ENCODE data around the gene FOXK2. TPM values are rescaled to one million over a fixed set of nuclear protein-coding genes. Genes with fewer than 3 reads are reported as not detected.
A peak's percentile ranks its signal among the peaks of the same experiment; 100 is the strongest.
"Not testable (repeated sequence)": the region's sequence is repeated elsewhere in the genome, so short reads cannot be mapped to it uniquely, and the experiment has no call there.

The FOXK2 gene
- total RNA-seq, 2 experiments from 2014 or later, result 81.7 to 85.1 TPM

DNA sequence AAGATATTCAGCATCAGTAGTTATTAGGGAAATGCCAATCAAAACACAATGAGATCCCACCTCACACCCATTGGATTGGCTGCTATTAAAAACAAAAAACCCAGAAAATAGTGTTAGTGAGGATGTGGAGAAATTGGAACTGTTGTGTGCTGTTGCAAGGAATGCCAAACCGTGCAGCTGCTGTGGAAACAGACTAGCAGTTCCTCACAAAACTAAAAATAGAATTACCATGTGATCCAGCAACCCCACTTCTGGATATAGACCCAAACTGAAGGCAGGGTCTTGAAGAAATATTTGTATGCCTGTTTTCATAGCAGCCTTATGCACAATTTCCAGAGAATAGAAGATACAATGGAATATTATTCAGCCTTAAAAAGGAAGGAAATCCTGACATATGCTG lies 46.0 kb downstream of the FOXK2 start:
- no peaks in the 10 kb centered on the region for H3K27me3 Mint-ChIP-seq
- no peaks in the 10 kb centered on the region for H3K9me3 Mint-ChIP-seq (ENCODE audit: low read depth)
- CTCF ChIA-PET, result no interaction called here
- ATAC-seq (no peak), DNase-seq (no peak)
- peaks cover 6% of the 10 kb centered on the region for H3K4me1 Mint-ChIP-seq
- H3K27ac Mint-ChIP-seq, result no peak overlapping the region
- H3K36me3 Mint-ChIP-seq, result peaks cover 8% of the 10 kb centered on the region
- no peak overlapping the region for H3K4me3 Mint-ChIP-seq

DNA sequence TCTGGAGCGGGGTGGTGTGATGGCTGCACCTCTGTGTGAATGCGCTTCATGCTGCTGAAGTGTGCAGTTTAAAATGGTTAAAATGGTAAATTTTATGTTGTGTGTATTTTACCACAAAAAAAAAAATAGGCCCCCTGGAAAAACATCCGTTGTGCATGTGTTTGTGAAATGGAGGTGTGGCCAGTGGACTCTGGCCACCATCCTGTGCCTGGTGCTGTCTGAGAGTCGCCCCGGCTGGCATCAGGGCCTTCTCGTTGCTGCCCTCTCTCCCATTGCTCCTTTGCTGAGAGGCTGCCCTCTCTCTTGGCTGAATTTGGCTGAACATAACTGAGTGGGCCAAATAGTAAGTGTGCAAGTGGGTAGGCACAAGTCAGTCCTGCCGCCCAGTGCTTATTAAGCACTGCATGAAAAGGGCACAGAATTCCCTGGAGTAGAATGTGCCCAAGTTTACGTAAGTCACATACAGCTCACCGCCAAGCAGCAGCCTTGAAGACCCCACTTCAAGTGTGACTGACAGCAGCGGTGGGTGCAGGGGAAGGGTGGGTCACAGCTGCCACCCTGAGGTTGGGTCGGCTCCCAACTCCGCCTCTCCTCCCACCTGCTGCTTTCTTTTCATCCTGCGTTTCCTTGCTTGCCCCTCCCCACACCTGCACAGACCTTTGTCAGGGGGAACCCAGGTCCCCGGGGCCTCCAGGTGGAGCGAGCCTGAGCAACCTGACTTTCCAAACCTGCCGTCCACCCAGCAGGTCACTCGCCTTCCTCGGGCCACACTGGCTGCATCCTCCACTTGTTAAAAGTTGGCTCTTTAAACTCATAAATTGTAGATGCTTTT lies 46.8 kb downstream of the FOXK2 start:
- peaks cover under 1% of the 10 kb centered on the region for H3K4me1 Mint-ChIP-seq
- DNase-seq, result no peak
- H3K27ac Mint-ChIP-seq, result no peak overlapping the region
- no peaks in the 10 kb centered on the region for H3K27me3 Mint-ChIP-seq
- no peaks in the 10 kb centered on the region for H3K9me3 Mint-ChIP-seq (ENCODE audit: low read depth)
- H3K36me3 Mint-ChIP-seq, result peaks cover 9% of the 10 kb centered on the region
- no peak for ATAC-seq
- H3K4me3 Mint-ChIP-seq, result no peak overlapping the region
- CTCF ChIA-PET, result no interaction called here

DNA sequence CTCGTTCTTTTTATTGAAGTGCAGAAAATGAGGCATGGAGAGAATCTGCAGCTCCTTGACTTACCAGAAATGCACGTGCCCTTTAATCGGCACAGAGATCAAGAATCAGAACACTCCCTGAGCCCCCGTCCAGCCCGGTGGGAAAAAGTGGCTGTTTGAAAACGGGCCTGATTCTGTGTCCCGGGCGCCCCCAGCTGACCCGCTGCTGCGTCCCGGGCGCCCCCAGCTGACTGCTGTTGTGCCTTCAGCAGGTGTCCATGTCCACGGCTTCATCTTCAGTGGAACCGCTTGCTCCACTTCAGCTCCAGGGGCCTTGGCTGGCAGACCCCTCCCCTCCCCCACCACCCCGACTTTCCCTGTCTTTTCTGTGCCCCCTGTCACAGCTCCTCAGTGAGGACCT lies 47.8 kb downstream of the FOXK2 start:
- Mint-ChIP-seq H3K36me3 (peaks cover 15% of the 10 kb centered on the region), H3K9me3 (ENCODE audit: low read depth) (no peaks in the 10 kb centered on the region), H3K27ac (no peak overlapping the region), H3K27me3 (no peaks in the 10 kb centered on the region), H3K4me1 (no peaks in the 10 kb centered on the region), H3K4me3 (no peak overlapping the region)
- no peak for DNase-seq
- no peak for ATAC-seq
- CTCF ChIA-PET, result interaction anchor here (0.6 kb wide), 1 partner anchor 68 kb away, joined by 3 read pairs; no protein-coding TSS in a partner anchor

DNA sequence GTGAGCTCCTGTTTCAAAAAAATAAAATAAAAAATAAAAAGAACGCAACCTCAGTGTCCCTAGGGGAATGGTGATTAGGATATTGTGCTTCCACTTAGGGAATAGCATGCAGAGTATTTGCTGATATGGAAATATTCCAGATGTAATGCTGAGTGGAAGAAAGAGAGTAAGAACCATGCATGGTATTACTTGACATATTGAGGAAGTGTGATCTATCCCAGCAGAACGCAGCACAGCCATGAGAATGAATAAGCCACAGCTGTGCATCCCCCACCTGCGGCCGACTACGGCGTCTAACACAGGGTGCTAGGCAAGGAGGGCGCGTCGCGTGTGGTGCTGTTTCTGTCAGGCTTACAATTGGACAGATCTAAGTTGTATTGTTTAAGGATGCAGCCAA lies 49.5 kb downstream of the FOXK2 start:
- CTCF ChIA-PET, result no interaction called here
- H3K4me3 Mint-ChIP-seq, result no peak overlapping the region
- peaks cover 21% of the 10 kb centered on the region for H3K36me3 Mint-ChIP-seq
- H3K4me1 Mint-ChIP-seq, result no peaks in the 10 kb centered on the region
- H3K27ac Mint-ChIP-seq, result no peak overlapping the region
- DNase-seq (no peak), ATAC-seq (no peak)
- H3K9me3 Mint-ChIP-seq (ENCODE audit: low read depth), result no peaks in the 10 kb centered on the region
- H3K27me3 Mint-ChIP-seq, result no peaks in the 10 kb centered on the region

DNA sequence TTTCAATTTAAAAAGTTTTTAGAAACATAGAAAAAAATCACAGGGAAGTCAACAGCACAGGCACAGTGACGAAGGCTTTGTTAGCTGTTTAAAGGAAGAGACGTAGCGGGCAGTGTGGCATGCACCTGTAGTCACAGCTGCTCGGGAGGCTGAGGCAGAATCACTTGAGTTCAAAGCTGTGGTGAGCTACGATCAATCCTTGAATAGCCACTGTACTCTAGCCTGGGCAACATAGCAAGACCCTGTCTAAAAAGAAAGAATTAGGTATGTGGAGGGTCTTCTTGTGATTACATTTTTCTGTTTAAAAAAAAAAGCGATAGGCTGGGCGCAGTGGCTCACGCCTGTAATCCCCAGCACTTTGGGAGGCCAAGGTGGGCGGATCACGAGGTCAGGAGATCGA lies 50.1 kb downstream of the FOXK2 start:
- Mint-ChIP-seq H3K36me3 (peaks cover 21% of the 10 kb centered on the region), H3K4me1 (no peaks in the 10 kb centered on the region), H3K9me3 (ENCODE audit: low read depth) (no peaks in the 10 kb centered on the region), H3K27ac (no peak overlapping the region), H3K4me3 (no peak overlapping the region), H3K27me3 (no peaks in the 10 kb centered on the region)
- ATAC-seq, result no peak
- CTCF ChIA-PET, result no interaction called here
- no peak for DNase-seq

DNA sequence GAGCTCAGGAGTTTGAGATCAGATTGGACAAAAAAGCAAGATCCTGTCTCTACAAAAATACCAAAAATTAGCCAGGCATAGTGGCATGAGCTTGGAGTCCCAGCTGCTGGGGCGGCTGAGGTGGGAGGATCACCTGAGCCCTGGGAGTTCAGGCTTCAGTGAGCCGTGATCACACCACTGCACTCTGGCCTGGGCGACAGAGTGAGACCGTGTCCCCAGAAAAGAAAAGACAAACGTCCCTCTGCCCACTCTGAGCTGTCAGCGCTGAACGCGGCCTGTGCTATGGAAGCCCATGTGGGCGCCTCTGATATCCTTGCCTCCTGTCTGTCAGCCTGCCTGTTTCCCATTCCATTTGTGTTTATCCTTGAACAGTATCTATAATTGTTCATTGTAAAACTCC lies 50.7 kb downstream of the FOXK2 start:
- Mint-ChIP-seq H3K4me1 (no peaks in the 10 kb centered on the region), H3K4me3 (no peak overlapping the region), H3K36me3 (peaks cover 21% of the 10 kb centered on the region), H3K27me3 (no peaks in the 10 kb centered on the region), H3K27ac (no peak overlapping the region), H3K9me3 (ENCODE audit: low read depth) (no peaks in the 10 kb centered on the region)
- ATAC-seq (no peak), DNase-seq (no peak)
- CTCF ChIA-PET, result no interaction called here

DNA sequence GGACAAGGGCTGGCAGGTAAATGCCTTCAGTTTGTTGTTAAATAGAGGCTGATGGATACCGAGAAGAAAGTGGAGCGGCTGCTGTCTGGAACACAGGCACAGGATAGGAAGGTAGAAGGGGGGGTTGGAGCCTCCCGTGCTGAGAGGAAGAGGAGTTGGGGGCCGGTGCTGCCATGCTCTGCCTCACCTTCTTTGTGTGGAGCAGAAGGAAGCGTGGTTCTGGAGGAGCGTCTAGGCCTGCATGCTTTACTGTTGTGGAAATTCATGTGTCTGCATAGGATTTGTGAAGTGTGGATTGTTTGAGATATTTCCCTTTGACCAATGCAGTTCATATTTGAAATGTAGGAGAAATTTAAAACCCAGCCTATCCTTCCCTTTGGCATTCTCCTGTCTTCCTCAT lies 52.3 kb downstream of the FOXK2 start:
- peaks cover 26% of the 10 kb centered on the region for H3K36me3 Mint-ChIP-seq
- no peaks in the 10 kb centered on the region for H3K27me3 Mint-ChIP-seq
- H3K4me1 Mint-ChIP-seq, result no peaks in the 10 kb centered on the region
- H3K9me3 Mint-ChIP-seq (ENCODE audit: low read depth), result no peaks in the 10 kb centered on the region
- no peak overlapping the region for H3K27ac Mint-ChIP-seq
- no peak for DNase-seq
- no peak overlapping the region for H3K4me3 Mint-ChIP-seq
- CTCF ChIA-PET, result no interaction called here
- no peak for ATAC-seq

DNA sequence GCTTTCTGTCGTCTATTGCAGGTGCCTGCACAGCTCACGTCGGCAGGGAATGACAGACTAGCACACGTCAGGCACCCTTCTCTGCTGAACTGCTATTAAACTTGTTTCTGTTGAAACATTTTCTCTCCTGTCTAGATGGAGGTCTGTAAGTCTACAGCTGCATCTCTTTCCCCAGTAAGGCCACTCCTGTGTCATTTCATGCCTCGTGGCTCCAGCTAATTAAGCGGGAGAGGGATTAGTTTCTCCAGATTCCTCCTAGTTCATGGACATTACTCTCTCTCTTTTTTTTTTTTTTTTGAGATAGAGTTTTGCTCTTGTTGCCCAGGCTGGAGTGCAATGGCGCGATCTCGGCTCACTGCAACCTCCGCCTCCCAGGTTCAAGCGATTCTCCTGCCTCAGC lies 54.5 kb downstream of the FOXK2 start:
- Mint-ChIP-seq H3K9me3 (ENCODE audit: low read depth) (no peaks in the 10 kb centered on the region), H3K4me1 (no peaks in the 10 kb centered on the region), H3K27ac (no peak overlapping the region), H3K4me3 (no peak overlapping the region), H3K36me3 (peaks cover 27% of the 10 kb centered on the region), H3K27me3 (no peaks in the 10 kb centered on the region)
- no peak for ATAC-seq
- no peak for DNase-seq
- CTCF ChIA-PET, result interaction anchor here (1.3 kb wide), 1 partner anchor 20 kb away, joined by 6 read pairs; no protein-coding TSS in a partner anchor

DNA sequence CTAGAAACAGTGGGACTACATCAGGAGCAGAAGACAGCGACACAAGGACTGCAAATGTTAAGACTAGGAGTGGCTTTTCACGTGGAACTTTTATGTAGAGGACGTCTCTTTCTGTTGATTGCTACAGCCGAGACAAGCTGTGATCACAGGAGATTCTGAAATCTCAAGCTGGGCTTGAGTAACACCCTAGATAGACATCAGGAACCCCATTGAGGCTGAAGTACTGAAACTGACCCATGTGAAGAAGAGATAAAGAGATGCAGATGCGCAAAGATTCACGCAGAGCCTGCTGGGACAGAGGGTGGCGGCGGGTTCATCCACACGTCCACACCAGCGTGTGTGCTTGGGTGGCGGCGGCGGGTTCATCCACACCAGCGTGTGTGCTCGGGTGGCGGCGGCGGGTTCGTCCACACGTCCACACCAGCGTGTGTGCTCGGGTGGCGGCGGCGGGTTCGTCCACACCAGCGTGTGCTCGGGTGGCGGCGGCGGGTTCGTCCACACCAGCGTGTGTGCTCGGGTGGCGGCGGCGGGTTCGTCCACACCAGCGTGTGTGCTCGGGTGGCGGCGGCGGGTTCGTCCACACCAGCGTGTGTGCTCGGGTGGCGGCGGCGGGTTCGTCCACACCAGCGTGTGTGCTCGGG lies 56.2 kb downstream of the FOXK2 start:
- ATAC-seq; DNase-seq; H3K9me3 Mint-ChIP-seq (ENCODE audit: low read depth); H3K27ac Mint-ChIP-seq; H3K27me3 Mint-ChIP-seq; CTCF ChIA-PET; H3K4me3 Mint-ChIP-seq; H3K4me1 Mint-ChIP-seq: not testable (repeated sequence)
- peaks cover 25% of the 10 kb centered on the region for H3K36me3 Mint-ChIP-seq

DNA sequence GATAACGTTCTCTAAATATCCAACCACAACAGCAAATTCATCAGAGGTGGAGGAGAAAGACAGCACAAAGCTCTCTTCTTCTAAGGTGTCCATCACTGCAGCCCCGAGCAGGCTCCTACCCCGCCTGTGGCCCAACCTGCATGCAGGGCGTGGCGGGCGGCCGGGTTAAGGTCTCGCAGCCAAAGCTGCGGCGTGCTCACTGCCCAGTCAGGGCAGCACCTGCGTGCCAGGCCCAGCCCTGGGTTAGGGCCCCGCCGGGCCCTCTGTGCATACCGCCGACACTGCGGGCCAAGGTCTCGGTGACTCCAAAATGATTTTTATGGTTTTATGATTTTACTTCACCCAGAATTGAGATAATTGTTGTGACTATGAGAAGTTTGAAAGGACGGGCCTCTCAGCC lies 57.8 kb downstream of the FOXK2 start:
- H3K9me3 Mint-ChIP-seq (ENCODE audit: low read depth), result no peaks in the 10 kb centered on the region
- H3K36me3 Mint-ChIP-seq, result peaks cover 19% of the 10 kb centered on the region
- H3K27me3 Mint-ChIP-seq, result no peaks in the 10 kb centered on the region
- CTCF ChIA-PET, result interaction anchor here (1.4 kb wide), 1 partner anchor 14 kb away, joined by 3 read pairs; no protein-coding TSS in a partner anchor
- no peak for DNase-seq
- H3K4me1 Mint-ChIP-seq, result no peaks in the 10 kb centered on the region
- H3K4me3 Mint-ChIP-seq, result no peak overlapping the region
- H3K27ac Mint-ChIP-seq, result no peak overlapping the region
- ATAC-seq, result no peak

DNA sequence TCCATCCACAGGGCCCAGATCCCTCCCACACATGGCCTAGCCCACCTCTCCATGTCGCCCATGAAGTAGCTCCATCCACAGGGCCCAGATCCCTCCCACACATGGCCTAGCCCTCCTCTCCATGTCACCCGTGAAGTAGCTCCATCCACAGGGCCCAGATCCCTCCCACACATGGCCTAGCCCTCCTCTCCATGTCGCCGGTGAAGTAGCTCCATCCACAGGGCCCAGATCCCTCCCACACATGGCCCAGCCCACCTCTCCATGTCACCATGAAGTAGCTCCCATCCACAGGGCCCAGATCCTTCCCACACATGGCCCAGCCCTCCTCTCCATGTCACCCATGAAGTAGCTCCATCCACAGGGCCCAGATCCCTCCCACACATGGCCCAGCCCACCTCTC lies 60.4 kb downstream of the FOXK2 start:
- DNase-seq; H3K27me3 Mint-ChIP-seq; H3K9me3 Mint-ChIP-seq (ENCODE audit: low read depth); H3K4me3 Mint-ChIP-seq; ATAC-seq; CTCF ChIA-PET; H3K27ac Mint-ChIP-seq: not testable (repeated sequence)
- peaks cover 23% of the 10 kb centered on the region for H3K36me3 Mint-ChIP-seq
- H3K4me1 Mint-ChIP-seq, result peaks cover 18% of the 10 kb centered on the region

DNA sequence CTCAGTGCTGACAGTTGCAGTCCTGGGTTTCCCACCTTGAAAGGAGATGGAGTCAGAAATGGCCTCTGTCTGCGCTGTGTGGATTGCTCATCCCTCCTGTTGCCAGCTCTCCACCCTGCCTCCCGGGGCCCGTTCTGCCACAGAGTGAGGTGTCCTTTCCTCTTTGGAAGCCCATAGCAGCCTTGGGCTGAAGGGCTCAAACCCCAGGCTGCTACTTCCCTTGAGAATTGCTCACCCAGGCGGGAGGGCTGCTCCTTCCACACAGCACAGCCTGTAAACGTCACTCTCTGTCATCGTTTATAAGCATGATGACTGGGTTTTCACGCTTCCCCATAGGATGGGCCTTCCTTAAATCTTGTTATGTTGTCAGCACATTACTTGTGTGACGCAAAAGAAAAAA lies 62.7 kb downstream of the FOXK2 start:
- no peak overlapping the region for H3K4me3 Mint-ChIP-seq
- peaks cover 28% of the 10 kb centered on the region for H3K36me3 Mint-ChIP-seq
- CTCF ChIA-PET, result no interaction called here
- peaks cover 26% of the 10 kb centered on the region for H3K4me1 Mint-ChIP-seq
- no peaks in the 10 kb centered on the region for H3K27me3 Mint-ChIP-seq
- DNase-seq, result no peak
- H3K27ac Mint-ChIP-seq, result no peak overlapping the region
- ATAC-seq, result no peak
- no peaks in the 10 kb centered on the region for H3K9me3 Mint-ChIP-seq (ENCODE audit: low read depth)

DNA sequence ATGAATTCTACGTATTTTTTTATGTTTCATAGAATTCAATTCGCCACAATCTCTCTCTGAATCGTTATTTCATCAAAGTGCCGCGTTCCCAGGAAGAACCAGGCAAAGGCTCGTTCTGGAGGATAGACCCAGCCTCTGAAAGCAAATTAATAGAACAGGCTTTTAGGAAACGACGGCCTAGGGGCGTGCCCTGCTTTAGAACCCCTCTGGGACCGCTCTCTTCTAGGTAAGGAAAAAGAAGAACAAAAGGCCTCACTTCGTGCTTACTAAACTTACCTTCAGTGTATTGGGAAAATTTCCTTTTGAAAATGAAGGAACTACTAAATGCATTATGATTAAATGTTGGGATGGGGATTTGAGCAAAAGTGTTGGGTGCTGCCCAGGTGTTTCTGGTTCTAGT lies 63.2 kb downstream of the FOXK2 start:
- Mint-ChIP-seq H3K4me1 (peaks cover 27% of the 10 kb centered on the region), H3K27ac (no peak overlapping the region)

DNA sequence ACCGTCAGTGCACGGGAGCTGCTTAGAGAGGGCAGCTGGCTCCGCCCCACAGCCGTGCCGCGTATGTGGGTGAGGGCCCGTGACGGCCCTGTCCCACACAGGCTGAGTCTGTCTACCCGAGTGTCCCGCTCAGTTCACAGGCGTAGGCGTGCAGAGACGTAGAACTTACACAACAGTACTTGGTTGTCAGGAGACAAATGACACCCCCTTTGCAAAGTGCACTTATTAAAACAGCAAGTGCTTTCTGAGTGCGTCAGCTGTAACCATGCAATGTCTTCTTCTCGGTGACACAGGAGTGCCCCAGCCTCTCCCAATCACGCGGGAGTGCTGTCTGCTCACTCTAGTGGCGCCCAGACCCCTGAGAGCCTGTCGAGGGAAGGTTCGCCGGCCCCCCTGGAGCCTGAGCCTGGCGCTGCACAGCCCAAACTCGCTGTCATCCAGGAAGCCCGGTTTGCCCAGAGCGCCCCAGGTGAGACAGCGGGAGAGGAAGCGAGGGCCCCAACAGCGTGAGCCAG lies 64.2 kb downstream of the FOXK2 start:
- peak overlapping the region; percentile 63 for H3K27ac Mint-ChIP-seq
- DNase-seq (peak; percentile 56), ATAC-seq (peak; percentile 73)
- H3K4me1 Mint-ChIP-seq, result peaks cover 27% of the 10 kb centered on the region
- H3K4me3 Mint-ChIP-seq, result peak overlapping the region; percentile 55
- CTCF ChIA-PET, result no interaction called here
- no peaks in the 10 kb centered on the region for H3K9me3 Mint-ChIP-seq (ENCODE audit: low read depth)
- H3K36me3 Mint-ChIP-seq, result peaks cover 31% of the 10 kb centered on the region
- H3K27me3 Mint-ChIP-seq, result no peaks in the 10 kb centered on the region

More for the DNA sequence above, 63.2 kb downstream of the FOXK2 start:
- no peak for DNase-seq
- Mint-ChIP-seq H3K9me3 (ENCODE audit: low read depth) (no peaks in the 10 kb centered on the region), H3K27me3 (no peaks in the 10 kb centered on the region), H3K36me3 (peaks cover 30% of the 10 kb centered on the region), H3K4me3 (no peak overlapping the region)
- CTCF ChIA-PET, result no interaction called here
- no peak for ATAC-seq

Measured in activated CD8-positive, alpha-beta memory T cell treated with anti-CD3 and anti-CD28 coated beads, Interleukin-2, amount 10 ng/mL, durations not matched to agents 7 days and 5 days (primary cell).